ENCODE results near the gene PLPP7.

GRCh38 chr9:131266266-131267229 is 23.0 kb upstream of the PLPP7 start:
- TF ChIP-seq GATA3 (IDR thresholded peaks at IDR 0.05; ENCODE audit: low read depth, low read length) (no peak), GATA2 (IDR thresholded peaks at IDR 0.05; ENCODE audit: low read depth, low read length) (no peak)
